ENCODE data around the gene GRM5.

DNA sequence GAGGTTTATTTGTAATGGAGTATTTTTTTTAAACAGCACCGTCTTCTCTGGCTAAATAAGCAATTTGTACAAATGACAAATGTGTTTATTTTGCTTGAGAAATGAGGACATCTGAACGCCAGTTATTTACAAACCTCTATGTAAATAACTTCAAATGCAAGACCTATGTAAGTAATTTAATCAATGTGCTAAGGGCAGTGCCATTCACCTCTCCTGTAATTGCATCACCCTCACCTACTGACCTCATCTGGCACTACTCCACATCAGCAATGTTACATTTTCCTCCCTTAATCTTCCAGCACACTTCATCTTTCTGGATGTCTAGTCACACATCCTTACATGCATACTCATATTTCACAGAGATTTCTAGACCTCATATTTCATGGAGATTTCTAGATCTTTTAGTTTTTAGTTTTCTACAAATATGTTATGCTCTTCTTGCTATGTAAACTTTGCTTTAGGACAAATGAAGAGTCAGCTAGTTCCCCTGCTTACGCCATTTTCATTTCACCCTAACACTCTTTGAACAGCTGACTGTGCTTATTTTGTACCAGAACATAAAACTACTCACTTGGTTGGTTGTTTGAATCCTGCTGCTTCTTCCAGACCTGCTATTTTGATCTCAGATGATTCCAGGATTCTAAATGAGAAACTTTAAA is 238.6 kb downstream of the GRM5 start:
- TF ChIP-seq POLR2A (IDR thresholded peaks at IDR 0.05): no peak
- TF ChIP-seq, protein P1, sequence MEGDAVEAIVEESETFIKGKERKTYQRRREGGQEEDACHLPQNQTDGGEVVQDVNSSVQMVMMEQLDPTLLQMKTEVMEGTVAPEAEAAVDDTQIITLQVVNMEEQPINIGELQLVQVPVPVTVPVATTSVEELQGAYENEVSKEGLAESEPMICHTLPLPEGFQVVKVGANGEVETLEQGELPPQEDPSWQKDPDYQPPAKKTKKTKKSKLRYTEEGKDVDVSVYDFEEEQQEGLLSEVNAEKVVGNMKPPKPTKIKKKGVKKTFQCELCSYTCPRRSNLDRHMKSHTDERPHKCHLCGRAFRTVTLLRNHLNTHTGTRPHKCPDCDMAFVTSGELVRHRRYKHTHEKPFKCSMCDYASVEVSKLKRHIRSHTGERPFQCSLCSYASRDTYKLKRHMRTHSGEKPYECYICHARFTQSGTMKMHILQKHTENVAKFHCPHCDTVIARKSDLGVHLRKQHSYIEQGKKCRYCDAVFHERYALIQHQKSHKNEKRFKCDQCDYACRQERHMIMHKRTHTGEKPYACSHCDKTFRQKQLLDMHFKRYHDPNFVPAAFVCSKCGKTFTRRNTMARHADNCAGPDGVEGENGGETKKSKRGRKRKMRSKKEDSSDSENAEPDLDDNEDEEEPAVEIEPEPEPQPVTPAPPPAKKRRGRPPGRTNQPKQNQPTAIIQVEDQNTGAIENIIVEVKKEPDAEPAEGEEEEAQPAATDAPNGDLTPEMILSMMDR (IDR thresholded peaks at IDR 0.05): no peak
